PC-9 (cell line): ENCODE results near the gene SPSB4.

Experiments used
- CTCF ChIP-seq: fragments of 200-600 bp; sonication (generic); conservative IDR thresholded peaks from 2 replicates; pipeline ENCODE4 v1.6.1; 2017; ENCODE audit warnings: mixed run types, antibody characterized with exemption, mild to moderate bottlenecking, moderate library complexity
- EZH2 ChIP-seq: fragments of 200-600 bp; sonication (generic); IDR thresholded peaks from 2 replicates; pipeline ENCODE4 v1.8.0; 2017; ENCODE audit warnings: antibody characterized with exemption, low read depth

- TF ChIP-seq CTCF (no peak), EZH2 (no peak)
Measured at GRCh38 chr3:141129049-141129448, 77.9 kb downstream of the SPSB4 start.
